Smooth muscle cell (in vitro differentiated cells): Measurements from ENCODE around the gene TRABD. TPM values are rescaled to one million over a fixed set of nuclear protein-coding genes. Genes with fewer than 3 reads are reported as not detected.

Experiments used
- DNase-seq: peaks from one replicate; lab custom pipeline; 2025; ENCODE audit not compliant: unreplicated experiment; lab: John Stamatoyannopoulos, UW
- H2AFZ ChIP-seq: fragments of 200-600 bp; sonication (generic); 2 replicates; pipeline ENCODE4 v1.6.0; 2016; ENCODE audit warnings: antibody characterized with exemption, low read depth, mild to moderate bottlenecking
- H3F3A ChIP-seq: fragments of 200-600 bp; sonication (generic); 2 replicates; pipeline ENCODE4 v1.6.0; 2017; ENCODE audit warnings: antibody characterized with exemption, low read depth
- H3K27ac ChIP-seq: fragments of 200-600 bp; sonication (generic); 2 replicates; pipeline ENCODE4 v1.5.1; 2016; ENCODE audit warnings: low read depth, mild to moderate bottlenecking
- H3K27me3 ChIP-seq: fragments of 200-600 bp; sonication (generic); 2 replicates; pipeline ENCODE4 v1.6.1; 2016; ENCODE audit warnings: low read depth, mild to moderate bottlenecking
- H3K36me3 ChIP-seq: fragments of 200-600 bp; sonication (generic); 2 replicates; pipeline ENCODE4 v1.5.1; 2016; ENCODE audit warnings: low read depth
- H3K4me1 ChIP-seq: fragments of 200-600 bp; sonication (generic); 2 replicates; pipeline ENCODE4 v1.5.1; 2016; ENCODE audit warnings: low read depth
- H3K4me2 ChIP-seq: fragments of 200-600 bp; sonication (generic); 2 replicates; pipeline ENCODE4 v1.6.0; 2016; ENCODE audit warnings: mild to moderate bottlenecking
- H3K4me3 ChIP-seq: fragments of 200-600 bp; sonication (generic); 2 replicates; pipeline ENCODE4 v1.5.1; 2016; ENCODE audit warnings: mild to moderate bottlenecking
- H3K79me2 ChIP-seq: fragments of 200-600 bp; sonication (generic); 2 replicates; pipeline ENCODE4 v1.6.0; 2016; ENCODE audit warnings: low read depth, mild to moderate bottlenecking
- H3K9ac ChIP-seq: fragments of 200-600 bp; sonication (generic); 2 replicates; pipeline ENCODE4 v1.6.0; 2016; ENCODE audit warnings: low read depth
- H3K9me3 ChIP-seq: fragments of 200-600 bp; sonication (generic); replicated peaks from 2 replicates; pipeline ENCODE4 v1.5.1; 2016; ENCODE audit warnings: low read depth
- H4K20me1 ChIP-seq: fragments of 200-600 bp; sonication (generic); 2 replicates; pipeline ENCODE4 v1.6.0; 2016; ENCODE audit warnings: low read depth
- WGBS: methylation state at CpG from one replicate; pipeline ENCODE4 v1.1.7; 2016; ENCODE audit warnings: low lambda C conversion rate; 5-methylcytosine and 5-hydroxymethylcytosine counted together
- polyA plus RNA-seq: library from polyadenylated mRNA; unstranded; fragments of >200 nt; fragmentation: Nextera tagmentation; extraction: Ambion mirVana; gene quantifications from 2 replicates; pipeline ENCODE4 v1.2.1, GENCODE V29; 2016
- total RNA-seq: library from RNA; depleted of rRNA; stranded (reverse); fragments of >200 nt; gene quantifications from 2 replicates; pipeline ENCODE4 v1.2.3, GENCODE V29; 2014
- TF ChIP-seq, protein P1 (sequence below): fragments of 200-600 bp; sonication (generic); IDR thresholded peaks from 2 replicates; pipeline ENCODE4 v1.5.1; 2017; ENCODE audit warnings: borderline replicate concordance, mild to moderate bottlenecking, antibody characterized with exemption; ENCODE audit not compliant: insufficient read depth, poor library complexity, severe bottlenecking

The TRABD gene
- total and polyA plus RNA-seq, 2 experiments from 2014 or later, result 17.8 to 58.5 TPM

DNA sequence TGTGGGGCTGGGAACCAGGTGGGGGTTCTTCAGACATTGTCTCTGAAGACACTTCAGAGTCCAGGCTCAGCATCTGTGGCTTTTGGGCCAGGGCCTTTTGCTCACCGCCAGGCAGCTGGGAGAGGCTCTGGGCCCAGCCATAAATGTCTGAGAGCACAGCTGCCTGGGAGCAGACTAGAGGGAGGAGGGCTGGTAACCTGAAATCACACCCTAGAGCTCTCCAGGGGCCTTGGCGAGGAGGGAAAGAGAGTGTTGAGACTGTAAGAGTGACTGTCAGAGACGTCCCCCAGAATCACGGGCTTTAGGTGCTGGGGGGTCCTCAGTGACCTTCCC lies 4.1 kb downstream of the TRABD start:
- H4K20me1 ChIP-seq, result peaks cover 43% of the 10 kb centered on the region
- peak overlapping the region; percentile 72 for H3K27ac ChIP-seq
- H3K4me2 ChIP-seq, result peak overlapping the region; percentile 91
- H3K4me1 ChIP-seq, result peaks cover 13% of the 10 kb centered on the region
- H3K27me3 ChIP-seq, result no peaks in the 10 kb centered on the region
- no peaks in the 10 kb centered on the region for H3F3A ChIP-seq
- no peak for DNase-seq
- no peaks in the 10 kb centered on the region for H3K36me3 ChIP-seq
- no peak overlapping the region for H3K9ac ChIP-seq
- peaks cover 62% of the 10 kb centered on the region for H3K79me2 ChIP-seq
- WGBS, result 48% methylated on average over 4 of the region's 4 CpGs
- no peaks in the 10 kb centered on the region for H3K9me3 ChIP-seq
- TF ChIP-seq, protein P1, sequence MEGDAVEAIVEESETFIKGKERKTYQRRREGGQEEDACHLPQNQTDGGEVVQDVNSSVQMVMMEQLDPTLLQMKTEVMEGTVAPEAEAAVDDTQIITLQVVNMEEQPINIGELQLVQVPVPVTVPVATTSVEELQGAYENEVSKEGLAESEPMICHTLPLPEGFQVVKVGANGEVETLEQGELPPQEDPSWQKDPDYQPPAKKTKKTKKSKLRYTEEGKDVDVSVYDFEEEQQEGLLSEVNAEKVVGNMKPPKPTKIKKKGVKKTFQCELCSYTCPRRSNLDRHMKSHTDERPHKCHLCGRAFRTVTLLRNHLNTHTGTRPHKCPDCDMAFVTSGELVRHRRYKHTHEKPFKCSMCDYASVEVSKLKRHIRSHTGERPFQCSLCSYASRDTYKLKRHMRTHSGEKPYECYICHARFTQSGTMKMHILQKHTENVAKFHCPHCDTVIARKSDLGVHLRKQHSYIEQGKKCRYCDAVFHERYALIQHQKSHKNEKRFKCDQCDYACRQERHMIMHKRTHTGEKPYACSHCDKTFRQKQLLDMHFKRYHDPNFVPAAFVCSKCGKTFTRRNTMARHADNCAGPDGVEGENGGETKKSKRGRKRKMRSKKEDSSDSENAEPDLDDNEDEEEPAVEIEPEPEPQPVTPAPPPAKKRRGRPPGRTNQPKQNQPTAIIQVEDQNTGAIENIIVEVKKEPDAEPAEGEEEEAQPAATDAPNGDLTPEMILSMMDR, result no peak
- H3K4me3 ChIP-seq, result peak overlapping the region; percentile 51
- H2AFZ ChIP-seq, result no peak overlapping the region

DNA sequence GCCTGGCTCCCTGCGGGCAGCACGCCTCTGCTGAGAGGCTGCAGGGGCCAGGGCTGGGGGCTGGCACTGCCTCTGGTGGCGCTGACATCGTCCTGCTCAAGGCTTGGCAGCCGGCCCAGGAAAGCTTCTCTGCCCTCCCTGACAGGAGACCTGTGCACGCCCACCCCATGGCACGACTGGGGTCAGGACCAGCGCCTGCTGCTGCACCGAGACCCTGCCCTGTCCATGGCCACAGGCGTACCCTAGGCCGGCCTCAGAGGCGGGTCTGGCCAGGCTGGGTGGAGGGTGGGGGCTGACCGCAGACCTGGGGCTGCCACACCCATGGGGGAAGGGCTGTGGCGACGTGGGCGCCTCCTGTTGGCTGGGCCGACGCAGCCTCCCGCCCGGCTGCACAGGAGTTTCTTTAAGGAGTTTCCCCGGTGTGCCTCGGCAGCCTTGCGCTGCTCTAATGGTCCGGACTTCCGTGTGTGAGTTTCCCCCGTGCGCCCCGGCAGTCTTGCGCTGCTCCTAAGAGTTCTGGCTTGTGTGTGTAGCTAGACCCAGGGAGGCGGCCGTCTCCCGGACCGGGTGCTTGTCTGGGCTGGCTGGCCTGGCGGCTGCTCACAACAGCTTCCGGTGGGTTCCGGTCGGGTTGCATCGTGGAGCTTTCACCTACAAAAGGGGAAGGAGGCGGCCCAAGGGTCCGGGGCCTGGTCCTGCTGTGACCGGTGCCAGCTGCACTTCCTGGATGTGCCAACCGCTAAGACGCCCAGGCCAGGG lies 4.6 kb downstream of the TRABD start:
- Histone ChIP-seq H4K20me1 (peaks cover 43% of the 10 kb centered on the region), H3K27ac (peak overlapping the region; percentile 72), H3K4me2 (peak overlapping the region; percentile 91), H3K9ac (peak overlapping the region; percentile 65), H3K27me3 (no peaks in the 10 kb centered on the region), H2AFZ (peak overlapping the region; percentile 39), H3K79me2 (peaks cover 62% of the 10 kb centered on the region), H3K4me3 (peak overlapping the region; percentile 51), H3F3A (no peaks in the 10 kb centered on the region), H3K4me1 (peaks cover 13% of the 10 kb centered on the region), H3K36me3 (no peaks in the 10 kb centered on the region), H3K9me3 (no peaks in the 10 kb centered on the region)
- TF ChIP-seq, protein P1, result peak; percentile 33
- peak; percentile 61 for DNase-seq
- 27% methylated on average over 31 of the region's 43 CpGs for WGBS

DNA sequence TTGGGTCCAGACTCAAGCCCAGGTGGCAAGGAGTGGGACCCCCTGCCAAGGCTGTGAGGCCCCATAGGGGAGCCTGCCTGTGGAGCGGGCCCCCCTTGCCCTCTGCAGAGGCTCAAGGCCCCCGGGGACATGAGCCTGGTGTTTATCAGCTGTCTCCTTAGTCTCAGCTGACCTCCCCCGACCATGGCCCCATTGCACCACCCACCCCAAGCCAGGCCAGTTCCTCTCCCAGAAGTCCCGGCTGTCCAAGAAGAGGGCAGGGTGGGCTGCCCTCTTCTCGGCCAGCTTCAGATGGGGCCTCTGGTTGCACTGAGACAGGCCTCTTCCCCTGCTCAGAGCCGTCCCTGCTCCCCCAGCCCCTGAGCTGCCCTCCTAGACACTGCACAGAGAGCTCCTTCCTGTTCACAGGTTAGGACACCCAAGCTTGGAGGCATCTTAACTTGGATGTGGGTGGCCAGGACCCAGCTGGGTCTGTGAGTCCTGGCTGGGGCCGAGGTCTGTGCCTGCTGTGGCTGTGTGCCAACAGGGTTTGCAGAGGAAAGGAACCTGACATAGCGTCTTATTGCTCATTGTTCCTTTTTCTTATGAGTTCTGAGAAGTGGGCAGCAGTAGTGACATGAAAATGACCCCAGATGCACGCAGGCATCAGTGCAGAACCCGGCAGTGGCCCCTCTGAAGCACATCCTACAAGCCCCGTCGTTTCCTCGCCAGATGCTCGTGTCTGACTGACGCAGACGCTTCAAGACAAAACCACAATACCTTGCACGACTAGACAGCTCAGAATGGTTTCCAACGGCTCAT lies 5.4 kb downstream of the TRABD start:
- H3K9me3 ChIP-seq, result no peaks in the 10 kb centered on the region
- H4K20me1 ChIP-seq, result peaks cover 43% of the 10 kb centered on the region
- H3K79me2 ChIP-seq, result peaks cover 60% of the 10 kb centered on the region
- DNase-seq, result no peak
- no peaks in the 10 kb centered on the region for H3K36me3 ChIP-seq
- peak overlapping the region; percentile 91 for H3K4me2 ChIP-seq
- peak overlapping the region; percentile 51 for H3K4me3 ChIP-seq
- H3K27ac ChIP-seq, result peak overlapping the region; percentile 72
- 52% methylated on average over 18 of the region's 18 CpGs for whole genome bisulfite sequencing
- peak overlapping the region; percentile 65 for H3K9ac ChIP-seq
- H3K4me1 ChIP-seq, result peaks cover 13% of the 10 kb centered on the region
- no peaks in the 10 kb centered on the region for H3K27me3 ChIP-seq
- H2AFZ ChIP-seq, result no peak overlapping the region
- no peaks in the 10 kb centered on the region for H3F3A ChIP-seq
- TF ChIP-seq, protein P1, result no peak
